Mucosa of descending colon (tissue), 3 donors: ENCODE results near the gene PRDX3. TPM values are rescaled to one million over a fixed set of nuclear protein-coding genes. Genes with fewer than 3 reads are reported as not detected.

Experiments
- ATAC-seq: fragments of 200-7000 bp; cut with Tn5 transposase; one replicate; pipeline ENCODE4 v1.9.1; 2020; ENCODE audit warnings: mild to moderate bottlenecking, moderate library complexity
- DNase-seq, 3 donors: peaks; one replicate each; pipeline ENCODE4 v3.0.0-alpha.2; 2020
- H3K36me3 ChIP-seq: fragments of 200-600 bp; one replicate; pipeline ENCODE4 v1.8.0; 2021; ENCODE audit warnings: low read depth, mild to moderate bottlenecking
- H3K4me1 ChIP-seq: fragments of 200-600 bp; one replicate; pipeline ENCODE4 v1.8.0; 2021; ENCODE audit warnings: low read depth, mild to moderate bottlenecking
- H3K4me3 ChIP-seq: fragments of 200-600 bp; one replicate; pipeline ENCODE4 v1.8.0; 2021; ENCODE audit warnings: mild to moderate bottlenecking
- H3K9me3 ChIP-seq: fragments of 200-600 bp; one replicate; pipeline ENCODE4 v1.8.0; 2021; ENCODE audit warnings: mild to moderate bottlenecking
- intact Hi-C, 2 donors: fragments of 100-400 bp; cut with DNase I in 1 of 2; cut with micrococcal nuclease in 1 of 2; formaldehyde crosslinking; loops; one replicate each; pipeline versions ENCODE4 v1.11.0 to v1.11.1; 2022; cut with DNase I, micrococcal nuclease
- total RNA-seq, 3 donors: library from RNA; stranded (reverse); fragmentation: NEBNext Ultra II Directional in 2 of 3; extraction: Animal tissue kit (Norgen Biotek cat#: 25700) in 2 of 3; gene quantifications; one replicate each; pipeline versions ENCODE4 v1.2.1 to v1.2.4, GENCODE V29; 2021 to 2023
- TF ChIP-seq, protein P1 (sequence below): fragments of 200-600 bp; IDR thresholded peaks from one replicate; pipeline ENCODE4 v1.8.0; 2022; ENCODE audit warnings: antibody characterized with exemption, mild to moderate bottlenecking
- donor health status: DM: no; HTN: no; CAD: no; lungs with moderate emphysema.
- donor health status: DM: no; HTN: no; CAD: no.
- donor health status: DM: no; HTN: yes; CAD: no.

PRDX3 gene
- total RNA-seq, 3 donors from 2014 or later = 98.6 to 140 (median 107) TPM

DNA sequence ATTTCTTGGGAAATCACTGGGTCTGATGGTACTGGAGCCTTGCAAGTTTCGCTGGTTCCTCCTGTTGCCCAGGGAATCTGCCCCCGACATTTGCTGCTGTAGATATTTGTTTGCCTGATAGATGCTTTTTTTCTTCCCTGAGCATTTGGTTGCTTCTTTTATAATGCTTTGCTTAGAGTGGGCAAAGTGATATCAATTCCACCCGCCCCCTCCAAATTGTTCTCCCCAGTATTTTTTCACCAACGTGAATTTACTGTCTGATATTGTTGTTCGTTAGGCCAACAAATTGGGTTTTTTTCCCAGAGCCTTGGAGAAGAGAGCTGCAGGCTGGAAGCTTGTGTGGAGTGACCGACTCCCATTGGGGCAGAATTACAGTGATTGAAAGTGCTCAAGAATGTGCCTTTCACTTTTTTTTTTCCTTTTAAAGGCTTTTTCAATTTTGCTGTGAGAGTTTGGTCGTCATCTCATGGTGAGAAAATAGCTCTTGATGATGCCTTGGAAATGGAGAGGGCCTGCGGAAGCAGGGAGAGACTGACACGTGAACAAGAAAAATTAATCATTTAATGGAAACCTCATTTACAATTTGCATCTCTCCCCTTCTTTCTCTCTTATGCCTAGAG, 31.2 kb upstream of the PRDX3 start:
- Histone ChIP-seq H3K4me3 (no peak overlapping the region), H3K9me3 (no peaks in the 10 kb centered on the region), H3K4me1 (peaks cover 24% of the 10 kb centered on the region), H3K36me3 (no peaks in the 10 kb centered on the region)
- DNase-seq (no peak), ATAC-seq (no peak)
- TF ChIP-seq, protein P1, sequence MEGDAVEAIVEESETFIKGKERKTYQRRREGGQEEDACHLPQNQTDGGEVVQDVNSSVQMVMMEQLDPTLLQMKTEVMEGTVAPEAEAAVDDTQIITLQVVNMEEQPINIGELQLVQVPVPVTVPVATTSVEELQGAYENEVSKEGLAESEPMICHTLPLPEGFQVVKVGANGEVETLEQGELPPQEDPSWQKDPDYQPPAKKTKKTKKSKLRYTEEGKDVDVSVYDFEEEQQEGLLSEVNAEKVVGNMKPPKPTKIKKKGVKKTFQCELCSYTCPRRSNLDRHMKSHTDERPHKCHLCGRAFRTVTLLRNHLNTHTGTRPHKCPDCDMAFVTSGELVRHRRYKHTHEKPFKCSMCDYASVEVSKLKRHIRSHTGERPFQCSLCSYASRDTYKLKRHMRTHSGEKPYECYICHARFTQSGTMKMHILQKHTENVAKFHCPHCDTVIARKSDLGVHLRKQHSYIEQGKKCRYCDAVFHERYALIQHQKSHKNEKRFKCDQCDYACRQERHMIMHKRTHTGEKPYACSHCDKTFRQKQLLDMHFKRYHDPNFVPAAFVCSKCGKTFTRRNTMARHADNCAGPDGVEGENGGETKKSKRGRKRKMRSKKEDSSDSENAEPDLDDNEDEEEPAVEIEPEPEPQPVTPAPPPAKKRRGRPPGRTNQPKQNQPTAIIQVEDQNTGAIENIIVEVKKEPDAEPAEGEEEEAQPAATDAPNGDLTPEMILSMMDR = no peak
- intact Hi-C loops = loop anchor here (10.0 kb wide), 3 partner anchors 55 to 235 kb away; no protein-coding TSS in a partner anchor

DNA sequence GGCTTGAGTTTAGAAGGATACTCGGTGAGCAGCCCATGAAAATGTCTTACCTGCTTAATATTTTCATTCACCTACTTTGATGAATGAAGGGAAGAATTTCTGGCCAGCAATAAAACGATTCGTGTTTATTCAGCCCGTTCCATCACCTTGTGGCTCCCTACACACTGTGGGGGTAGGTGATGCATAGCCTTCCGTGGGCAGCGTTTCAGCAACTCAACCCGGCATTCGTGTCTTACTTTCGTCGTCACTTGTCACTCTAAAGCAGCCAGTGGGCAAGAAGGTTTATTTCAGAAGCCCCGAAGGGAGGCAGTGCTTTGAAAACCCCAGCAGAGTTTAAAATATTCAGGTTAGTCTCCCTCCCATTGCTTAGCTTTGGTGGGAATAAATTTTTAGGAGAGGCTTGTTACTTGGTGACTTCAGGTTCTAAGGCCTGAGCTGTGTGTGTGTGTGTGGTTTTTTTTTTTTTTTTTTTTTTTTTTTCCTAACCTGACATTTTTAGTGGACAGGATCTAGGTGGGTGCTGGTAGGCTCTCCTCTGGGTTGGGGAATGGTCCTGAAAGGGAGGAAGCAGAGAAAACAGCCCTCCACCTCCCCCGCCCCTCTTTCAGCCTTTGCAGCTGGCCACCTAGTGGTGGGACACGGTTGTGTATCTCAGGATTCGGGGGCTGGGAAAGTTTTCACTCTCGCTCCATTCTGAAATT, 30.6 kb upstream of the PRDX3 start:
- H3K36me3 ChIP-seq = no peaks in the 10 kb centered on the region
- H3K4me1 ChIP-seq = peaks cover 24% of the 10 kb centered on the region
- DNase-seq (peak in 2 of 3 donors; percentile 57 to 78), ATAC-seq (no peak)
- intact Hi-C loops = loop anchor here (10.0 kb wide), 2 partner anchors 206 to 236 kb away; no protein-coding TSS in a partner anchor
- TF ChIP-seq, protein P1 = peak; percentile 54
- no peaks in the 10 kb centered on the region for H3K9me3 ChIP-seq
- H3K4me3 ChIP-seq = no peak overlapping the region

DNA sequence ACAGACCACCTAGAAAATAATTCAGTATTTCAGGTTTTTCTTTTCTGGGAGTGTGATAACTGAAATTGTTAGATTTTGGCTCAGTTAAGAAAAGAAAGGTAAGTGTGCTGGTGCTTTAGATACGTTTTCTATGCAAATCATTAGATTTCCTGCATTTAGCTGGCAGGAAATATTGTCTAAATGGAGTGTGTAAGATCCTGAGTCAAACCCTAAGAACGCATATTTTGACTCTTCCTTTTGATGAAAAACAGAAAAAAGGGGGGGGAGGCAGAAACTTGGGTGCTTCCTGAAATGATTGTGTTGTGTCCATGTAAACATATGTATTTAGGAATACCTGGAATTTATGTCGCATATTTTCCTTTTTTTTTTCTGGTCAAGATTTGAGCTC, 29.9 kb upstream of the PRDX3 start:
- H3K4me3 ChIP-seq = peak overlapping the region; percentile 61
- DNase-seq (no peak), ATAC-seq (no peak)
- intact Hi-C loops = loop anchor here (10.0 kb wide), 2 partner anchors 206 to 236 kb away; no protein-coding TSS in a partner anchor
- H3K4me1 ChIP-seq = peaks cover 24% of the 10 kb centered on the region
- TF ChIP-seq, protein P1 = no peak
- no peaks in the 10 kb centered on the region for H3K9me3 ChIP-seq
- H3K36me3 ChIP-seq = no peaks in the 10 kb centered on the region

DNA sequence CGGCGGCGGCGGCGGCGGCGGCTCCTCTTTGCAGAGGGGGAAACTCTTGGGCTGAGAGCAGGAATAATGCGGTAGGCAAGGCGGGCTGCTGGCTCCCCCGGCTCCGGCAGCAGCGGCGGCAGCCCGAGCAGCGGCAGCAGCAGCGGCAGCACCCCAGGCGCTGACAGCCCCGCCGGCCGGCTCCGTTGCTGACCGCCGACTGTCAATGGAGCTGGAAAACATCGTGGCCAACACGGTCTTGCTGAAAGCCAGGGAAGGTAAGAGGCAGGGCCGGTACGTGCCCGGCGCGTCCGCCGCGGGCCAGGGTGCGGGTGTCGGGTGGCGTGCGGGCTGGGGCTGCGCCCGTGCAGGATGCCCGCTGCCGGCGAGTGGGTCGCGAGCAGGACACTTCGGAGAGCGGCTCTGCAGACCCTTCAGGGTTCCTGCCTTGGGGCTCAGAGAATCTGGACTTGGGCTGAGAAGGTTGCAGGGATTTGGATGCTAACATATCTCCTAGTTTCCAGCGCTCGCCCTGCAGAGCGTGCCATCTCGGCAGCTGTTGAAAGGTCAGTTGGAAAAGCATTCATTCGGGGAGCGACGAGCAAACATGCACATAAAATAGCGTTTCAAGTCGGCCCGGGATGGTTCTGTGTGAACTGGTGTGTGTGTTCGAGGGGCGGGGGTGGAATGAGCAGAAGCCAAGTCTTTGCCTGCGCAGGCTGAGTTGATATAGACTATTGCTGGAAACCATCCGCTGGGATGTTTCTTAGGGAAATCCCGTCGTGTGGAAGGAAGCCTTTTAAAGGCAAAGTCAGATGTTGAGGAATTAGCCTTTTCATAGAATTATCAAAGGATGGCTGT, 29.3 kb upstream of the PRDX3 start:
- no peaks in the 10 kb centered on the region for H3K36me3 ChIP-seq
- peak; percentile 10 for ATAC-seq
- intact Hi-C loops = loop anchor here (10.0 kb wide), 2 partner anchors 207 to 237 kb away; no protein-coding TSS in a partner anchor

DNA sequence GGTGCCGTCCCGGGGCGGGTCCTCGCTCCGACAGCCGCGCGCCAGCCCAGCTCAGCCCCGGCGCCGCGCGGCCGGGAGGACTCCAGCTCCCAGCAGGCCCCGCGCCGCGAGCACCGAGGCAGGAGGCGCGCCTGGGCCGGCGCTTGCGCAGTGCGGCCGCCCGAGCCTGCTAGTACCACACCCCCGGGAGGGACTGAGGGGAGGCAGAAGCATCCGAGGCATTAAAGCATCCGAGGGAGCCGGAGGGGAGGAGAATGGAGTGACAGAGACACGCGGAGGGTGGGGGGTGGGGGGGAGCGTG, 28.7 kb upstream of the PRDX3 start, which contains the start of gene GRK5:
Gene GRK5 (plus strand): TSS at position 206 of the 301 bp plus-strand sequence. CDS start 347 bp downstream, outside the sequence.
- TF ChIP-seq, protein P1 = no peak
- Histone ChIP-seq H3K9me3 (no peaks in the 10 kb centered on the region), H3K36me3 (no peaks in the 10 kb centered on the region), H3K4me1 (peaks cover 18% of the 10 kb centered on the region), H3K4me3 (peak within 1 kb of the TSS; percentile 61)
- peak; percentile 92 to 96 (median 96) for DNase-seq
- intact Hi-C loops = loop anchor here (10.0 kb wide), 2 partner anchors 207 to 237 kb away; no protein-coding TSS in a partner anchor
- ATAC-seq = peak; percentile 93

More for the DNA sequence above, 29.3 kb upstream of the PRDX3 start:
- peak overlapping the region; percentile 61 for H3K4me3 ChIP-seq
- peaks cover 24% of the 10 kb centered on the region for H3K4me1 ChIP-seq
- H3K9me3 ChIP-seq = no peaks in the 10 kb centered on the region
- peak; percentile 51 to 71 (median 70) for DNase-seq
- TF ChIP-seq, protein P1 = no peak
